Liver (tissue), 9 donors: Measurements from ENCODE around the gene SLC1A3. TPM values are rescaled to one million over a fixed set of nuclear protein-coding genes. Genes with fewer than 3 reads are reported as not detected.

ENCODE experiments used
- DNase-seq: peaks from one replicate; pipeline ENCODE4 v3.0.0-alpha.2; 2017; ENCODE audit warnings: low spot score
- H3K27ac ChIP-seq, 2 donors: one replicate each; pipeline ENCODE4 v1.7.0; 2013; ENCODE audit warnings: inconsistent platforms in 2 of 2, low read length in 2 of 2, control low read depth in 1 of 2, low read depth in 1 of 2, mild to moderate bottlenecking in 1 of 2
- H3K27me3 ChIP-seq, 4 donors: one replicate each; pipeline versions ENCODE4 v1.6.1 to v1.7.0; 2013; ENCODE audit warnings: low read length in 3 of 4, inconsistent platforms in 1 of 4, mild to moderate bottlenecking in 1 of 4, moderate library complexity in 1 of 4; ENCODE audit not compliant: control insufficient read depth in 4 of 4, insufficient read depth in 4 of 4
- H3K36me3 ChIP-seq, 4 donors: one replicate each; pipeline versions ENCODE4 v1.6.1 to v1.7.0; 2013; ENCODE audit warnings: low read length in 3 of 4, mild to moderate bottlenecking in 3 of 4, low read depth in 1 of 4, moderate library complexity in 1 of 4; ENCODE audit not compliant: control insufficient read depth in 4 of 4, insufficient read depth in 3 of 4
- H3K4me1 ChIP-seq, 4 donors: one replicate each; pipeline versions ENCODE4 v1.6.1 to v1.7.0; 2013; ENCODE audit warnings: low read length in 3 of 4, mild to moderate bottlenecking in 3 of 4, moderate library complexity in 1 of 4; ENCODE audit not compliant: control insufficient read depth in 4 of 4, insufficient read depth in 4 of 4
- H3K4me3 ChIP-seq, 3 donors: one replicate each; pipeline versions ENCODE4 v1.6.1 to v1.7.0; 2013; ENCODE audit warnings: low read length in 3 of 3, control low read depth in 1 of 3, low read depth in 1 of 3, mild to moderate bottlenecking in 1 of 3
- H3K9ac ChIP-seq, 2 donors: one replicate each; pipeline ENCODE4 v1.7.0; 2013; ENCODE audit warnings: low read length in 2 of 2, mild to moderate bottlenecking in 2 of 2, moderate library complexity in 2 of 2, control low read depth in 1 of 2, low read depth in 1 of 2
- H3K9me3 ChIP-seq, 4 donors: one replicate each; pipeline versions ENCODE4 v1.6.1 to v1.7.0; 2013; ENCODE audit warnings: low read length in 3 of 4; ENCODE audit not compliant: control insufficient read depth in 4 of 4
- ATF3 ChIP-seq: IDR thresholded peaks from 2 replicates; pipeline ENCODE4 v1.6.1; 2016; ENCODE audit warnings: antibody characterized with exemption
- CTCF ChIP-seq: fragments of 150-350 bp; IDR thresholded peaks from 2 replicates; pipeline ENCODE4 v1.5.1; 2017; ENCODE audit warnings: improper control_type of control experiment, low read depth, low read length; ENCODE audit not compliant: missing input control
- FOXA1 ChIP-seq: IDR thresholded peaks from 2 replicates; pipeline ENCODE4 v1.6.1; 2016; ENCODE audit warnings: antibody characterized with exemption
- FOXA2 ChIP-seq: IDR thresholded peaks from 2 replicates; pipeline ENCODE4 v1.6.1; 2016; ENCODE audit warnings: antibody characterized with exemption
- GABPA ChIP-seq, 2 donors: IDR thresholded peaks in 1 of 2; conservative IDR thresholded peaks in 1 of 2; 2 replicates each; pipeline ENCODE4 v1.6.1; 2016; ENCODE audit warnings: antibody characterized with exemption in 2 of 2, mild to moderate bottlenecking in 1 of 2, moderate library complexity in 1 of 2
- HNF4A ChIP-seq, 2 donors: conservative IDR thresholded peaks; 2 replicates each; pipeline ENCODE4 v1.6.1; 2016; ENCODE audit warnings: antibody characterized with exemption in 2 of 2, mild to moderate bottlenecking in 2 of 2
- HNF4G ChIP-seq: IDR thresholded peaks from 2 replicates; pipeline ENCODE4 v1.6.1; 2016; ENCODE audit warnings: antibody characterized with exemption
- JUND ChIP-seq, 2 donors: IDR thresholded peaks; 2 replicates each; pipeline ENCODE4 v1.6.1; 2016; ENCODE audit warnings: antibody characterized with exemption in 2 of 2
- MAX ChIP-seq: IDR thresholded peaks from 2 replicates; pipeline ENCODE4 v1.6.1; 2016; ENCODE audit warnings: antibody characterized with exemption
- NR2F2 ChIP-seq: IDR thresholded peaks from 2 replicates; pipeline ENCODE4 v1.6.1; 2016; ENCODE audit warnings: antibody characterized with exemption
- RAD21 ChIP-seq, 2 donors: IDR thresholded peaks; 2 replicates each; pipeline ENCODE4 v1.6.1; 2016; ENCODE audit warnings: antibody characterized with exemption in 2 of 2, mild to moderate bottlenecking in 2 of 2
- REST ChIP-seq: IDR thresholded peaks from 2 replicates; pipeline ENCODE4 v1.6.1; 2016; ENCODE audit warnings: antibody characterized with exemption, mild to moderate bottlenecking
- RXRA ChIP-seq, 2 donors: IDR thresholded peaks; 2 replicates each; pipeline ENCODE4 v1.6.1; 2017 to 2018; ENCODE audit warnings: antibody characterized with exemption in 2 of 2, mild to moderate bottlenecking in 1 of 2
- SP1 ChIP-seq: IDR thresholded peaks from 2 replicates; pipeline ENCODE4 v1.6.1; 2018; ENCODE audit warnings: antibody characterized with exemption, mild to moderate bottlenecking
- TAF1 ChIP-seq: conservative IDR thresholded peaks from 2 replicates; pipeline ENCODE4 v1.6.1; 2016; ENCODE audit warnings: antibody characterized with exemption, mild to moderate bottlenecking
- YY1 ChIP-seq: IDR thresholded peaks from 2 replicates; pipeline ENCODE4 v1.6.1; 2016; ENCODE audit warnings: antibody characterized with exemption, mild to moderate bottlenecking
- WGBS: extraction: QIAGEN DNeasy Blood & Tissue Kit; methylation state at CpG from one replicate; pipeline ENCODE4 v1.1.7; 2013; 5-methylcytosine and 5-hydroxymethylcytosine counted together
- polyA plus RNA-seq, 2 donors: library from polyadenylated mRNA; stranded (reverse) in 1 of 2; unstranded in 1 of 2; fragments of 200-250 nt in 1 of 2; fragments of >200 nt in 1 of 2; fragmentation: Nextera tagmentation in 1 of 2; extraction: Ambion mirVana in 1 of 2; gene quantifications; one replicate each; pipeline versions ENCODE4 v1.2.1 to v1.2.3, GENCODE V29; 2013 to 2015
- total RNA-seq, 2 donors: library from RNA; depleted of rRNA; stranded (reverse); fragments of >200 nt; gene quantifications; one replicate each; pipeline ENCODE4 v1.2.3, GENCODE V29; 2014
- donor health status: healthy.
- donor health status: healthy.
- donor health status: healthy.
- donor health status: healthy.
- donor health status: healthy.

Gene SLC1A3
- total and polyA plus RNA-seq, 4 donors, result 1.8 to 8.8 (median 2.8) TPM

- Histone ChIP-seq H3K4me3 (no peak overlapping the region), H3K36me3 (no peaks in the 10 kb centered on the region), H3K27me3 (no peaks in the 10 kb centered on the region), H3K9ac (no peak overlapping the region), H3K9me3 (no peaks in the 10 kb centered on the region), H3K27ac (no peak overlapping the region), H3K4me1 (peaks cover 2 to 13% (median 6%) of the 10 kb centered on the region in 4 donors)
- 89% methylated on average over 5 of the region's 5 CpGs for WGBS
- no peak for TF ChIP-seq HNF4A (conservative IDR thresholded peaks at IDR 0.05)
- no peak for TF ChIP-seq HNF4G
- TF ChIP-seq JUND (IDR thresholded peaks at IDR 0.05), result no peak
- no peak for TF ChIP-seq TAF1
- no peak for TF ChIP-seq GABPA (IDR thresholded peaks at IDR 0.05 in 1 of 2, conservative IDR thresholded peaks at IDR 0.05 in 1 of 2)
- no peak for TF ChIP-seq SP1
- TF ChIP-seq YY1, result no peak
- no peak for TF ChIP-seq FOXA2
- no peak for TF ChIP-seq REST
- TF ChIP-seq NR2F2, result no peak
- no peak for TF ChIP-seq FOXA1
- no peak for TF ChIP-seq ATF3
- no peak for TF ChIP-seq RXRA (IDR thresholded peaks at IDR 0.05)
- TF ChIP-seq RAD21 (IDR thresholded peaks at IDR 0.05), result no peak
- no peak for TF ChIP-seq MAX
- no peak for DNase-seq
Measured at GRCh38 chr5:36694351-36694750, 87.9 kb downstream of the SLC1A3 start.

GRCh38 chr5:36696059-36696673 is 89.8 kb downstream of the SLC1A3 start:
- Histone ChIP-seq H3K9me3 (no peaks in the 10 kb centered on the region), H3K36me3 (no peaks in the 10 kb centered on the region), H3K27me3 (no peaks in the 10 kb centered on the region), H3K27ac (no peak overlapping the region), H3K4me1 (peaks cover 0 to 4% (median 1%) of the 10 kb centered on the region in 4 donors), H3K4me3 (no peak overlapping the region), H3K9ac (no peak overlapping the region)
- TF ChIP-seq HNF4A (conservative IDR thresholded peaks at IDR 0.05) (no peak), CTCF (peak; percentile 74), TAF1 (no peak), RAD21 (IDR thresholded peaks at IDR 0.05) (peak; percentile 80 to 87)
- no peak for DNase-seq
- 29% methylated on average over 7 of the region's 7 CpGs for WGBS
